ENCODE data around the gene RNF220.

RNF220 gene

GRCh38 chr1:44568128-44568900 is 163.3 kb downstream of the RNF220 start:
- DNase-seq (ENCODE audit: low spot score in 2 of 2), result no peak
- ATAC-seq (replicated peaks; ENCODE audit: extremely low read depth, poor library complexity, severe bottlenecking), result no peak
- H3K4me1 Mint-ChIP-seq, result no peaks in the 10 kb centered on the region
- no peaks in the 10 kb centered on the region for H3K36me3 Mint-ChIP-seq (ENCODE audit: insufficient read depth)
- no peaks in the 10 kb centered on the region for H3K9me3 Mint-ChIP-seq
- peaks cover 23% of the 10 kb centered on the region for H3K27me3 Mint-ChIP-seq
- H3K4me3 Mint-ChIP-seq, result no peak overlapping the region
- no peak overlapping the region for H3K27ac Mint-ChIP-seq (ENCODE audit: low read depth)

GRCh38 chr1:44569491-44569890 is 164.4 kb downstream of the RNF220 start:
- H3K27ac Mint-ChIP-seq (ENCODE audit: low read depth), result no peak overlapping the region
- DNase-seq (ENCODE audit: low spot score in 2 of 2) (no peak), ATAC-seq (replicated peaks; ENCODE audit: extremely low read depth, poor library complexity, severe bottlenecking) (no peak)
- H3K9me3 Mint-ChIP-seq, result no peaks in the 10 kb centered on the region
- H3K4me1 Mint-ChIP-seq, result no peaks in the 10 kb centered on the region
- H3K4me3 Mint-ChIP-seq, result no peak overlapping the region
- peaks cover 18% of the 10 kb centered on the region for H3K27me3 Mint-ChIP-seq
- H3K36me3 Mint-ChIP-seq (ENCODE audit: insufficient read depth), result no peaks in the 10 kb centered on the region

GRCh38 chr1:44571712-44572571 is 166.9 kb downstream of the RNF220 start:
- Mint-ChIP-seq H3K27ac (ENCODE audit: low read depth) (no peak overlapping the region), H3K36me3 (ENCODE audit: insufficient read depth) (no peaks in the 10 kb centered on the region), H3K27me3 (peaks cover 15% of the 10 kb centered on the region), H3K4me1 (no peaks in the 10 kb centered on the region), H3K9me3 (no peaks in the 10 kb centered on the region), H3K4me3 (no peak overlapping the region)
- no peak for DNase-seq (ENCODE audit: low spot score in 2 of 2)
- ATAC-seq (replicated peaks; ENCODE audit: extremely low read depth, poor library complexity, severe bottlenecking), result no peak

GRCh38 chr1:44572572-44572879 is 167.5 kb downstream of the RNF220 start:
- Mint-ChIP-seq H3K4me3 (no peak overlapping the region), H3K4me1 (no peaks in the 10 kb centered on the region), H3K27ac (ENCODE audit: low read depth) (no peak overlapping the region), H3K9me3 (no peaks in the 10 kb centered on the region), H3K27me3 (peaks cover 21% of the 10 kb centered on the region), H3K36me3 (ENCODE audit: insufficient read depth) (no peaks in the 10 kb centered on the region)
- DNase-seq (ENCODE audit: low spot score in 2 of 2) (no peak), ATAC-seq (replicated peaks; ENCODE audit: extremely low read depth, poor library complexity, severe bottlenecking) (no peak)

- DNase-seq (ENCODE audit: low spot score in 2 of 2) (no peak), ATAC-seq (replicated peaks; ENCODE audit: extremely low read depth, poor library complexity, severe bottlenecking) (no peak)
- Mint-ChIP-seq H3K9me3 (no peaks in the 10 kb centered on the region), H3K27ac (ENCODE audit: low read depth) (no peak overlapping the region), H3K27me3 (peaks cover 12% of the 10 kb centered on the region), H3K36me3 (ENCODE audit: insufficient read depth) (no peaks in the 10 kb centered on the region), H3K4me1 (no peaks in the 10 kb centered on the region), H3K4me3 (no peak overlapping the region)
Measured at GRCh38 chr1:44575396-44575795, 170.3 kb downstream of the RNF220 start.

- H3K9me3 Mint-ChIP-seq, result no peaks in the 10 kb centered on the region
- H3K27me3 Mint-ChIP-seq, result peaks cover 12% of the 10 kb centered on the region
- H3K4me3 Mint-ChIP-seq, result no peak overlapping the region
- no peaks in the 10 kb centered on the region for H3K36me3 Mint-ChIP-seq (ENCODE audit: insufficient read depth)
- ATAC-seq (replicated peaks; ENCODE audit: extremely low read depth, poor library complexity, severe bottlenecking), result no peak
- H3K4me1 Mint-ChIP-seq, result no peaks in the 10 kb centered on the region
- no peak overlapping the region for H3K27ac Mint-ChIP-seq (ENCODE audit: low read depth)
- no peak for DNase-seq (ENCODE audit: low spot score in 2 of 2)
Measured at GRCh38 chr1:44576456-44577150, 171.5 kb downstream of the RNF220 start.

GRCh38 chr1:44581205-44581604 is 176.2 kb downstream of the RNF220 start:
- DNase-seq (ENCODE audit: low spot score in 2 of 2) (no peak), ATAC-seq (replicated peaks; ENCODE audit: extremely low read depth, poor library complexity, severe bottlenecking) (no peak)
- H3K4me1 Mint-ChIP-seq, result no peaks in the 10 kb centered on the region
- H3K36me3 Mint-ChIP-seq (ENCODE audit: insufficient read depth), result no peaks in the 10 kb centered on the region
- no peak overlapping the region for H3K4me3 Mint-ChIP-seq
- peaks cover 12% of the 10 kb centered on the region for H3K27me3 Mint-ChIP-seq
- H3K27ac Mint-ChIP-seq (ENCODE audit: low read depth), result no peak overlapping the region
- no peaks in the 10 kb centered on the region for H3K9me3 Mint-ChIP-seq

- Mint-ChIP-seq H3K4me1 (no peaks in the 10 kb centered on the region), H3K4me3 (no peak overlapping the region), H3K27ac (ENCODE audit: low read depth) (no peak overlapping the region), H3K36me3 (ENCODE audit: insufficient read depth) (no peaks in the 10 kb centered on the region), H3K9me3 (no peaks in the 10 kb centered on the region), H3K27me3 (no peaks in the 10 kb centered on the region)
- ATAC-seq (replicated peaks; ENCODE audit: extremely low read depth, poor library complexity, severe bottlenecking) (no peak), DNase-seq (ENCODE audit: low spot score in 2 of 2) (no peak)
Measured at GRCh38 chr1:44584167-44584566, 179.1 kb downstream of the RNF220 start.

GRCh38 chr1:44585315-44585920 is 180.4 kb downstream of the RNF220 start:
- no peaks in the 10 kb centered on the region for H3K9me3 Mint-ChIP-seq
- no peaks in the 10 kb centered on the region for H3K36me3 Mint-ChIP-seq (ENCODE audit: insufficient read depth)
- no peak overlapping the region for H3K27ac Mint-ChIP-seq (ENCODE audit: low read depth)
- DNase-seq (ENCODE audit: low spot score in 2 of 2) (no peak), ATAC-seq (replicated peaks; ENCODE audit: extremely low read depth, poor library complexity, severe bottlenecking) (no peak)
- no peak overlapping the region for H3K4me3 Mint-ChIP-seq
- H3K27me3 Mint-ChIP-seq, result no peaks in the 10 kb centered on the region
- no peaks in the 10 kb centered on the region for H3K4me1 Mint-ChIP-seq

GRCh38 chr1:44587796-44588460 is 182.9 kb downstream of the RNF220 start:
- H3K36me3 Mint-ChIP-seq (ENCODE audit: insufficient read depth), result no peaks in the 10 kb centered on the region
- no peak overlapping the region for H3K27ac Mint-ChIP-seq (ENCODE audit: low read depth)
- no peak for ATAC-seq (replicated peaks; ENCODE audit: extremely low read depth, poor library complexity, severe bottlenecking)
- H3K4me1 Mint-ChIP-seq, result no peaks in the 10 kb centered on the region
- no peak for DNase-seq (ENCODE audit: low spot score in 2 of 2)
- H3K9me3 Mint-ChIP-seq, result no peaks in the 10 kb centered on the region
- H3K27me3 Mint-ChIP-seq, result no peaks in the 10 kb centered on the region
- no peak overlapping the region for H3K4me3 Mint-ChIP-seq

- Mint-ChIP-seq H3K4me1 (no peaks in the 10 kb centered on the region), H3K36me3 (ENCODE audit: insufficient read depth) (no peaks in the 10 kb centered on the region), H3K27me3 (no peaks in the 10 kb centered on the region), H3K9me3 (no peaks in the 10 kb centered on the region), H3K4me3 (no peak overlapping the region), H3K27ac (ENCODE audit: low read depth) (no peak overlapping the region)
- no peak for ATAC-seq (replicated peaks; ENCODE audit: extremely low read depth, poor library complexity, severe bottlenecking)
- no peak for DNase-seq (ENCODE audit: low spot score in 2 of 2)
Measured at GRCh38 chr1:44588551-44589210, 183.6 kb downstream of the RNF220 start.

- H3K4me1 Mint-ChIP-seq, result no peaks in the 10 kb centered on the region
- DNase-seq (ENCODE audit: low spot score in 2 of 2) (no peak), ATAC-seq (replicated peaks; ENCODE audit: extremely low read depth, poor library complexity, severe bottlenecking) (no peak)
- H3K4me3 Mint-ChIP-seq, result no peak overlapping the region
- no peaks in the 10 kb centered on the region for H3K27me3 Mint-ChIP-seq
- no peaks in the 10 kb centered on the region for H3K9me3 Mint-ChIP-seq
- H3K36me3 Mint-ChIP-seq (ENCODE audit: insufficient read depth), result peaks cover 2% of the 10 kb centered on the region
- H3K27ac Mint-ChIP-seq (ENCODE audit: low read depth), result no peak overlapping the region
Measured at GRCh38 chr1:44590475-44590874, 185.4 kb downstream of the RNF220 start.
